Heart left ventricle (tissue), 13 donors: ENCODE data around the gene C1orf122.
A peak's percentile ranks its signal among the peaks of the same experiment; 100 is the strongest.

ENCODE experiments used
- POLR2A ChIP-seq, 2 donors: fragments of 450-650 bp; IDR thresholded peaks; one replicate each; pipeline ENCODE4 v1.6.1; 2017; ENCODE audit warnings: antibody characterized with exemption in 2 of 2, mild to moderate bottlenecking in 2 of 2, moderate library complexity in 2 of 2
- TF ChIP-seq, protein P1 (sequence below), 12 donors: fragments of 200-600 bp; sonication (generic) in 4 of 12; IDR thresholded peaks; one replicate each; pipeline versions ENCODE4 v1.5.0 to v1.8.0; 2018 to 2022; ENCODE audit warnings: antibody characterized with exemption in 12 of 12, mild to moderate bottlenecking in 5 of 12
- donor health status: ischemic (EF 13 %, LVEDD 7.1; RV severe dilation, severe dysfunction).
- donor health status: DM: no; HTN: yes; CAD: no.
- donor health status: DM: no; HTN: no; CAD: no.
- donor health status: ischemic (EF 25% LVEDD 6.9; RV normal size, moderate dysfunction).
- donor health status: ischemic (EF 25% LVEDD 5.7; RV mildly dilated, moderate dysfunction).
- donor health status: ischemic (EF 35%, LVEDD 5.7; RV mildly dilated, moderate dysfunction).
- donor health status: nonischemic (EF 11% LVEDD 7.7; RV severe dilation, severe dysfunction).
- donor health status: DM: yes; HTN: yes; CAD: no.
- donor health status: PGD.
- donor health status: ischemic (EF 29% LVEDD 5.4; RV normal size, mild dysfunction).
- donor health status: nonischemic (EF 23%, LVEDD 6.1; RV moderate dilation, normal function).

DNA sequence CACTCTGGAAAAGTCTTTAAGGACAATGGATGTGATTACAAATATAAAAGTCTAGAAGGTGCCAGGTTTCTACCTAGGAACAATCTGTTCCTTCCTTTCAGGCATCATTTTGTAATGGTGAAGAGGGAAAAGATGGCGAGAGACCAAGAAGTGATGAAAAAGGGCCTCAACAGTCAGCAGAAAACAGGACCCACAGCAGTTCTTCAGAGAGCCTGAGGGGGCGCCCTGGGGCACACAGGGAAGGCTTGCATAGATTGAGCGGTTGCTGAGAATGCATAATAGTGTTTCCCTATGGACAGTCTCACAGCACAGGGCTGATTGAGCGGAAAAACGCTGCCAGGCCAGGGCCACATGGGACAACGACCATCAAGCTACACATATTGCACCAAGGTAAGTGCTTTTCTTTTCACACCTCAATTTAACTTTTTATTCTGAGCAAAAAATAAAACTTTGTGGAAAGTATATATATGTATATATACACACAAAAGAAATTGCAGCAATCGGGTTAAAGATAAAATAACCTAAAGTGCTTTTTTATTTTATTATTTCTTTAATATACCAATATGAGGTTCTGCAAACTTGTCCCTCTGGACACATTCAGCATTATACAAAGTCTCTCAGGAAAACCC, 3.6 kb downstream of the C1orf122 start:
- TF ChIP-seq, protein P1, sequence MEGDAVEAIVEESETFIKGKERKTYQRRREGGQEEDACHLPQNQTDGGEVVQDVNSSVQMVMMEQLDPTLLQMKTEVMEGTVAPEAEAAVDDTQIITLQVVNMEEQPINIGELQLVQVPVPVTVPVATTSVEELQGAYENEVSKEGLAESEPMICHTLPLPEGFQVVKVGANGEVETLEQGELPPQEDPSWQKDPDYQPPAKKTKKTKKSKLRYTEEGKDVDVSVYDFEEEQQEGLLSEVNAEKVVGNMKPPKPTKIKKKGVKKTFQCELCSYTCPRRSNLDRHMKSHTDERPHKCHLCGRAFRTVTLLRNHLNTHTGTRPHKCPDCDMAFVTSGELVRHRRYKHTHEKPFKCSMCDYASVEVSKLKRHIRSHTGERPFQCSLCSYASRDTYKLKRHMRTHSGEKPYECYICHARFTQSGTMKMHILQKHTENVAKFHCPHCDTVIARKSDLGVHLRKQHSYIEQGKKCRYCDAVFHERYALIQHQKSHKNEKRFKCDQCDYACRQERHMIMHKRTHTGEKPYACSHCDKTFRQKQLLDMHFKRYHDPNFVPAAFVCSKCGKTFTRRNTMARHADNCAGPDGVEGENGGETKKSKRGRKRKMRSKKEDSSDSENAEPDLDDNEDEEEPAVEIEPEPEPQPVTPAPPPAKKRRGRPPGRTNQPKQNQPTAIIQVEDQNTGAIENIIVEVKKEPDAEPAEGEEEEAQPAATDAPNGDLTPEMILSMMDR (IDR thresholded peaks at IDR 0.05): peak; percentile 46 to 85 (median 72)
- TF ChIP-seq POLR2A (IDR thresholded peaks at IDR 0.05): no peak
